Upper lobe of left lung (tissue), 4 donors: Measurements from ENCODE around the gene SHISA5.

Source experiments
- CTCF ChIP-seq, 6 experiments: fragments of 450-650 bp in 4 of 6; fragments of 200-600 bp in 2 of 6; sonication (generic) in 2 of 6; IDR thresholded peaks; one replicate each; pipeline ENCODE4 v1.5.1; 2016 to 2019; ENCODE audit warnings: antibody characterized with exemption in 6 of 6
- EP300 ChIP-seq, 4 donors: sonication (generic); formaldehyde crosslinking; IDR thresholded peaks; one replicate each; pipeline ENCODE4 v1.5.1; 2017; ENCODE audit warnings: antibody characterized with exemption in 4 of 4, control low read depth in 2 of 4
- POLR2A ChIP-seq, 4 donors: fragments of 450-650 bp; IDR thresholded peaks; one replicate each; pipeline ENCODE4 v1.5.1; 2016 to 2017; ENCODE audit warnings: antibody characterized with exemption in 4 of 4, mild to moderate bottlenecking in 2 of 4
- POLR2AphosphoS5 ChIP-seq, 2 donors: sonication (generic); formaldehyde crosslinking; IDR thresholded peaks; one replicate each; pipeline ENCODE4 v1.5.1; 2017; ENCODE audit warnings: antibody characterized with exemption in 2 of 2

DNA sequence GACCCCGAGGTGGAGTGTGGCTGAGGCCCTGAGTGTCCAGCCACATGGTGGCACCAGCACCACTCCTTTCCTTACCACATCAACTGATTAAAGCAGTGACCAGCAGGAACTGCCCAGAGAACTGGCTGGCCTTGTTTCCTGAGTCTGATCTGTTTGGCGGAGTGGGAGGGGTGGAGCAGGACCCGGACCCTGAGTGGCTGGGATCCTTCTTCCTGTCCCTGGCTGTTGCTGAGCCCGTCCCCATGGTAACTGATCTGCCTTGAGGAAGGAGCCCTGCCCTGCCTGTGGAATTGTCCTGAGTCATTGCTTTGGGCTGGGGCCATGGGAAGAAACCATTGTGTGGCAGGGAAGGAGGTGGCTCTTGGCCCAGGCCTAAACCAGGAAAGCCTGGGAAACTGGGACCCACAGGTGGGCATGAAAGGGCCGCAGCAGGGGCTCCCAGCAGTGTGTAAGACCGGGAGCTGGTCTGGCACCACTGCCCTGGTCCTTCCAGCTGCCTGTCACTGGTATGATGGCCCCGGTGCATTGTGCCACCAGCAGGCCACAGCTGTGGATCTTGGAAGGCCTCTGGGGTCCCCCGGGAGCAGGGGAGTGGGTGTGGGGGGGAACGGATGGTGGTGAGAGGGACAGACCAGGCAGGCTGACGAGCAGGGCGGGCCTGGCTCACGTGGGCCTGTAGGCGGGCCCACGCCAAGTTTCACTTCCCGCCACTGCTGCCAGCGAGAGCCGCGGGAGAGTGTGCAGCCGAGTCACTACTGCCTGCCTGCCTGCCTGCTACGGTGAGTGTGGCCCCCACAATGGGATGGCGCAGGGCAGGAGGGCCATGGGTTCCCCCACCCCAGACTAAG is 38.2 kb downstream of the SHISA5 start:
- TF ChIP-seq CTCF (IDR thresholded peaks at IDR 0.05) (peak; percentile 66 to 95 (median 82)), POLR2AphosphoS5 (IDR thresholded peaks at IDR 0.05) (peak; percentile 94 to 96), EP300 (IDR thresholded peaks at IDR 0.05) (no peak), POLR2A (IDR thresholded peaks at IDR 0.05) (peak in 3 of 4 donors; percentile 88 to 94 (median 91))
